ENCODE measurements around the gene MADD.

MADD gene

GRCh38 chr11:47375020-47375419, 105.1 kb downstream of the MADD start:
- H3K27ac ChIP-seq (ENCODE audit: low read length): no peak overlapping the region
- H3K4me2 ChIP-seq (ENCODE audit: insufficient read depth, low read length): no peak overlapping the region
- no peak overlapping the region for H2AFZ ChIP-seq (ENCODE audit: low read depth, low read length)
- H3K36me3 ChIP-seq (ENCODE audit: insufficient read depth, low read length): no peaks in the 10 kb centered on the region
- no peak overlapping the region for H3K9ac ChIP-seq (ENCODE audit: low read depth, low read length)
- TF ChIP-seq EZH2 (IDR thresholded peaks at IDR 0.05; ENCODE audit: borderline replicate concordance, low read depth, low read length, severe bottlenecking) (no peak), CTCF (IDR thresholded peaks at IDR 0.05; ENCODE audit: borderline replicate concordance, extremely low read depth, low read length, poor library complexity, severe bottlenecking) (no peak)
- no peak for ATAC-seq (ENCODE audit: insufficient read depth, low read depth)
- no peaks in the 10 kb centered on the region for H3K4me1 ChIP-seq (ENCODE audit: insufficient read depth, low read length)
- H3K4me3 ChIP-seq (ENCODE audit: low read depth in 1 of 2, low read length in 2 of 2): no peak overlapping the region
- no peaks in the 10 kb centered on the region for H3K79me2 ChIP-seq (ENCODE audit: insufficient read depth, low read length)
- H4K20me1 ChIP-seq (ENCODE audit: insufficient read depth, low read length): no peaks in the 10 kb centered on the region
- no peak for DNase-seq
- H3K27me3 ChIP-seq (ENCODE audit: insufficient read depth, low read length, poor library complexity): no peaks in the 10 kb centered on the region
- H3K9me3 ChIP-seq (ENCODE audit: insufficient read depth, low read length, severe bottlenecking): no peaks in the 10 kb centered on the region

- H3K4me2 ChIP-seq (ENCODE audit: insufficient read depth, low read length): no peak overlapping the region
- no peaks in the 10 kb centered on the region for H3K36me3 ChIP-seq (ENCODE audit: insufficient read depth, low read length)
- ATAC-seq (ENCODE audit: insufficient read depth, low read depth): no peak
- no peaks in the 10 kb centered on the region for H3K9me3 ChIP-seq (ENCODE audit: insufficient read depth, low read length, severe bottlenecking)
- H3K4me3 ChIP-seq (ENCODE audit: low read depth in 1 of 2, low read length in 2 of 2): no peak overlapping the region
- no peaks in the 10 kb centered on the region for H4K20me1 ChIP-seq (ENCODE audit: insufficient read depth, low read length)
- H3K79me2 ChIP-seq (ENCODE audit: insufficient read depth, low read length): no peaks in the 10 kb centered on the region
- H3K27me3 ChIP-seq (ENCODE audit: insufficient read depth, low read length, poor library complexity): no peaks in the 10 kb centered on the region
- H3K4me1 ChIP-seq (ENCODE audit: insufficient read depth, low read length): no peaks in the 10 kb centered on the region
- no peak overlapping the region for H3K27ac ChIP-seq (ENCODE audit: low read length)
- no peak overlapping the region for H2AFZ ChIP-seq (ENCODE audit: low read depth, low read length)
- no peak for DNase-seq
- TF ChIP-seq CTCF (IDR thresholded peaks at IDR 0.05; ENCODE audit: borderline replicate concordance, extremely low read depth, low read length, poor library complexity, severe bottlenecking) (no peak), EZH2 (IDR thresholded peaks at IDR 0.05; ENCODE audit: borderline replicate concordance, low read depth, low read length, severe bottlenecking) (no peak)
- H3K9ac ChIP-seq (ENCODE audit: low read depth, low read length): no peak overlapping the region
Observed at GRCh38 chr11:47375546-47376085, 105.7 kb downstream of the MADD start.

- H3K27ac ChIP-seq (ENCODE audit: low read length): no peak overlapping the region
- H2AFZ ChIP-seq (ENCODE audit: low read depth, low read length): no peak overlapping the region
- no peak for TF ChIP-seq CTCF (IDR thresholded peaks at IDR 0.05; ENCODE audit: borderline replicate concordance, extremely low read depth, low read length, poor library complexity, severe bottlenecking)
- TF ChIP-seq EZH2 (IDR thresholded peaks at IDR 0.05; ENCODE audit: borderline replicate concordance, low read depth, low read length, severe bottlenecking): no peak
Observed at GRCh38 chr11:47376107-47376524, 106.2 kb downstream of the MADD start.

More at GRCh38 chr11:47376107-47376524, 106.2 kb downstream of the MADD start:
- H4K20me1 ChIP-seq (ENCODE audit: insufficient read depth, low read length): no peaks in the 10 kb centered on the region
- no peak overlapping the region for H3K4me2 ChIP-seq (ENCODE audit: insufficient read depth, low read length)
- ATAC-seq (ENCODE audit: insufficient read depth, low read depth) (no peak), DNase-seq (no peak)
- H3K27me3 ChIP-seq (ENCODE audit: insufficient read depth, low read length, poor library complexity): no peaks in the 10 kb centered on the region
- no peaks in the 10 kb centered on the region for H3K9me3 ChIP-seq (ENCODE audit: insufficient read depth, low read length, severe bottlenecking)
- H3K9ac ChIP-seq (ENCODE audit: low read depth, low read length): no peak overlapping the region
- no peaks in the 10 kb centered on the region for H3K79me2 ChIP-seq (ENCODE audit: insufficient read depth, low read length)
- no peaks in the 10 kb centered on the region for H3K36me3 ChIP-seq (ENCODE audit: insufficient read depth, low read length)
- H3K4me3 ChIP-seq (ENCODE audit: low read depth in 1 of 2, low read length in 2 of 2): no peak overlapping the region
- H3K4me1 ChIP-seq (ENCODE audit: insufficient read depth, low read length): no peaks in the 10 kb centered on the region

Data from DND-41 (cell line).